K562 (cell line): ENCODE data around the gene KCNK3.

Experiments used
- E2F6 ChIP-seq, 2 experiments: IDR thresholded peaks; 2 replicates each; pipeline ENCODE4 v1.6.1; 2011; ENCODE audit warnings: borderline replicate concordance in 1 of 2, control low read depth in 1 of 2, low read depth in 1 of 2, low read length in 1 of 2, mild to moderate bottlenecking in 1 of 2, mixed read lengths in 1 of 2, moderate library complexity in 1 of 2; ENCODE audit not compliant: insufficient read depth in 1 of 2, insufficient read length in 1 of 2, poor library complexity in 1 of 2, severe bottlenecking in 1 of 2; ENCODE audit errors: extremely low read depth in 1 of 2
- SMAD1 ChIP-seq: fragments of 150-350 bp; IDR thresholded peaks from 2 replicates; pipeline ENCODE4 v1.6.1; 2014; ENCODE audit warnings: low read length, low read depth; ENCODE audit not compliant: partially characterized antibody

- no peak for TF ChIP-seq E2F6 (IDR thresholded peaks at IDR 0.05; ENCODE audit: borderline replicate concordance in 1 of 2, extremely low read depth in 1 of 2, insufficient read depth in 1 of 2, insufficient read length in 1 of 2, low read depth in 1 of 2, low read length in 1 of 2, poor library complexity in 1 of 2, severe bottlenecking in 1 of 2)
- no peak for TF ChIP-seq SMAD1
Measured at GRCh38 chr2:26710743-26711456, 18.4 kb downstream of the KCNK3 start.
